Measurements from ENCODE around the gene SPTBN1. TPM values are rescaled to one million over a fixed set of nuclear protein-coding genes. Genes with fewer than 3 reads are reported as not detected.

SPTBN1 gene
- total RNA-seq, 2 experiments from 2014 or later = 132 to 183 TPM

- Histone ChIP-seq H3K27ac (ENCODE audit: low read depth, low read length, poor library complexity, severe bottlenecking) (no peak overlapping the region), H3K4me3 (ENCODE audit: low read depth, low read length, poor library complexity, severe bottlenecking) (no peak overlapping the region), H3K4me2 (ENCODE audit: low read length) (no peak overlapping the region), H3K9me2 (ENCODE audit: insufficient read depth, low read length) (no peaks in the 10 kb centered on the region), H3K4me1 (ENCODE audit: insufficient read depth, low read length, poor library complexity, severe bottlenecking) (peaks cover 14% of the 10 kb centered on the region), H3K79me2 (ENCODE audit: insufficient read depth, low read depth, low read length) (no peaks in the 10 kb centered on the region), H3K9me3 (ENCODE audit: low read length) (no peaks in the 10 kb centered on the region), H4K20me1 (ENCODE audit: insufficient read depth, low read length) (no peaks in the 10 kb centered on the region), H2AFZ (ENCODE audit: low read length) (no peak overlapping the region), H3K36me3 (ENCODE audit: insufficient read depth, low read length) (peaks cover 52% of the 10 kb centered on the region)
- POLR2A ChIA-PET = interaction anchor here (0.7 kb wide), 1 partner anchor 174 kb away, joined by 3 read pairs; no protein-coding TSS in a partner anchor
- intact Hi-C loops (cut with micrococcal nuclease; ENCODE audit: unreplicated experiment) = no loop called here
- no peak for TF ChIP-seq EZH2phosphoT487 (IDR thresholded peaks at IDR 0.05; ENCODE audit: borderline replicate concordance, low read depth, low read length)
- no peak for TF ChIP-seq CTCF (conservative IDR thresholded peaks at IDR 0.05; ENCODE audit: low read length)
- no peak for DNase-seq (ENCODE audit: low spot score)
- no TSS peak for BruUV-seq (replicated peaks)
- CTCF ChIA-PET (ENCODE audit: unreplicated experiment) = no interaction called here
These were observed 214.9 kb downstream of the SPTBN1 start for GRCh38 chr2:54671010-54671409.

GRCh38 chr2:54671875-54672589, 215.9 kb downstream of the SPTBN1 start:
- POLR2A ChIA-PET = interaction anchor here (0.5 to 1.6 kb wide), 4 partner anchors 11 to 869 kb away, joined by 3 to 9 read pairs (median 4); no protein-coding TSS in a partner anchor
- CTCF ChIA-PET (ENCODE audit: unreplicated experiment) = interaction anchor here (0.6 kb wide), 1 partner anchor 31 kb away, joined by 5 read pairs; no protein-coding TSS in a partner anchor

More at GRCh38 chr2:54671875-54672589, 215.9 kb downstream of the SPTBN1 start:
- peak overlapping the region; percentile 49 for H3K4me2 ChIP-seq (ENCODE audit: low read length)
- no peak overlapping the region for H2AFZ ChIP-seq (ENCODE audit: low read length)
- H3K4me1 ChIP-seq (ENCODE audit: insufficient read depth, low read length, poor library complexity, severe bottlenecking) = peaks cover 15% of the 10 kb centered on the region
- H3K9me2 ChIP-seq (ENCODE audit: insufficient read depth, low read length) = no peaks in the 10 kb centered on the region
- H3K9me3 ChIP-seq (ENCODE audit: low read length) = no peaks in the 10 kb centered on the region
- no peaks in the 10 kb centered on the region for H3K79me2 ChIP-seq (ENCODE audit: insufficient read depth, low read depth, low read length)
- H3K27ac ChIP-seq (ENCODE audit: low read depth, low read length, poor library complexity, severe bottlenecking) = no peak overlapping the region
- no TSS peak for BruUV-seq (replicated peaks)
- no peak for DNase-seq (ENCODE audit: low spot score)
- H3K4me3 ChIP-seq (ENCODE audit: low read depth, low read length, poor library complexity, severe bottlenecking) = no peak overlapping the region
- H4K20me1 ChIP-seq (ENCODE audit: insufficient read depth, low read length) = no peaks in the 10 kb centered on the region
- TF ChIP-seq CTCF (conservative IDR thresholded peaks at IDR 0.05; ENCODE audit: low read length) (no peak), EZH2phosphoT487 (IDR thresholded peaks at IDR 0.05; ENCODE audit: borderline replicate concordance, low read depth, low read length) (no peak)
- intact Hi-C loops (cut with micrococcal nuclease; ENCODE audit: unreplicated experiment) = no loop called here
- peaks cover 42% of the 10 kb centered on the region for H3K36me3 ChIP-seq (ENCODE audit: insufficient read depth, low read length)

All from OCI-LY7 (cell line).